ENCODE results near the gene FRY. TPM values are rescaled to one million over a fixed set of nuclear protein-coding genes. Genes with fewer than 3 reads are reported as not detected.
A peak's percentile ranks its signal among the peaks of the same experiment; 100 is the strongest.
"Not testable (repeated sequence)": the region's sequence is repeated elsewhere in the genome, so short reads cannot be mapped to it uniquely, and the experiment has no call there.

The FRY gene
- total and polyA plus RNA-seq, 11 donors: 21.6 to 237 (median 165) TPM

GRCh38 chr13:32047793-32048192, 16.2 kb downstream of the FRY start:
- intact Hi-C loops (cut with DNase I): no loop called here
- no peaks in the 10 kb centered on the region for H3K9me3 ChIP-seq
- 75 to 85% (median 78%) methylated on average over 5 of the region's 5 CpGs for WGBS, 4 donors
- peaks cover 0 to 2% (median 0%) of the 10 kb centered on the region in 9 donors for H3K36me3 ChIP-seq
- no peak for DNase-seq
- TF ChIP-seq CTCF (IDR thresholded peaks at IDR 0.05) (no peak), POLR2A (IDR thresholded peaks at IDR 0.05) (no peak)
- no peaks in the 10 kb centered on the region for H3K27me3 ChIP-seq
- ATAC-seq: no peak
- peak overlapping the region in 4 of 12 donors; percentile 4 to 42 (median 29) for H3K27ac ChIP-seq
- peaks cover 0 to 53% (median 38%) of the 10 kb centered on the region in 12 donors for H3K4me1 ChIP-seq
- no peak overlapping the region for H3K4me3 ChIP-seq

GRCh38 chr13:32048816-32049215, 17.2 kb downstream of the FRY start:
- intact Hi-C loops (cut with DNase I): no loop called here
- ATAC-seq: peak in 3 of 4 donors; percentile 38 to 66 (median 45)
- Histone ChIP-seq H3K9me3 (no peaks in the 10 kb centered on the region), H3K4me1 (peaks cover 0 to 61% (median 38%) of the 10 kb centered on the region in 12 donors), H3K27me3 (no peaks in the 10 kb centered on the region), H3K36me3 (peaks cover 0 to 2% (median 0%) of the 10 kb centered on the region in 9 donors), H3K27ac (peak overlapping the region in 2 of 12 donors; percentile 42 to 43), H3K4me3 (no peak overlapping the region)
- DNase-seq: no peak
- no peak for TF ChIP-seq POLR2A (IDR thresholded peaks at IDR 0.05)
- no peak for TF ChIP-seq CTCF (IDR thresholded peaks at IDR 0.05)

GRCh38 chr13:32051156-32051555, 19.6 kb downstream of the FRY start:
- WGBS, 4 donors: 77 to 83% (median 80%) methylated on average over 4 of the region's 4 CpGs
- ATAC-seq (no peak), DNase-seq (no peak)
- intact Hi-C loops (cut with DNase I): no loop called here
- Histone ChIP-seq H3K9me3 (no peaks in the 10 kb centered on the region), H3K4me1 (peaks cover 0 to 49% (median 26%) of the 10 kb centered on the region in 12 donors), H3K36me3 (no peaks in the 10 kb centered on the region), H3K4me3 (no peak overlapping the region), H3K27me3 (no peaks in the 10 kb centered on the region), H3K27ac (no peak overlapping the region)
- no peak for TF ChIP-seq POLR2A (IDR thresholded peaks at IDR 0.05)
- no peak for TF ChIP-seq CTCF (IDR thresholded peaks at IDR 0.05)

- no peaks in the 10 kb centered on the region for H3K27me3 ChIP-seq
- TF ChIP-seq CTCF (IDR thresholded peaks at IDR 0.05) (no peak), POLR2A (IDR thresholded peaks at IDR 0.05) (no peak)
- H3K36me3 ChIP-seq: no peaks in the 10 kb centered on the region
- intact Hi-C loops (cut with DNase I): no loop called here
- DNase-seq (no peak), ATAC-seq (no peak)
- H3K4me3 ChIP-seq: no peak overlapping the region
- H3K4me1 ChIP-seq: peaks cover 0 to 42% (median 19%) of the 10 kb centered on the region in 12 donors
- H3K9me3 ChIP-seq: no peaks in the 10 kb centered on the region
- no peak overlapping the region for H3K27ac ChIP-seq
Measured at GRCh38 chr13:32056316-32056715, 24.7 kb downstream of the FRY start.

- ATAC-seq; intact Hi-C loops (cut with DNase I); H3K27me3 ChIP-seq; H3K36me3 ChIP-seq; H3K4me3 ChIP-seq; H3K27ac ChIP-seq; H3K9me3 ChIP-seq; DNase-seq: not testable (repeated sequence)
- H3K4me1 ChIP-seq: peaks cover 0 to 42% (median 22%) of the 10 kb centered on the region in 12 donors
- WGBS, 4 donors: 91 to 97% (median 96%) methylated on average over 6 of the region's 6 CpGs
Measured at GRCh38 chr13:32057325-32057724, 25.8 kb downstream of the FRY start.

Measured in heart left ventricle (tissue), 16 donors.